K562 treated with DMSO at 1 percent for 12 hours (cell line): Measurements from ENCODE around the gene MMP13. TPM values are rescaled to one million over a fixed set of nuclear protein-coding genes. Genes with fewer than 3 reads are reported as not detected.

Experiments
- total RNA-seq: library from RNA; unstranded; fragments of 300-600 nt; gene quantifications from 2 replicates; pipeline ENCODE4 v1.2.3, GENCODE V29; 2022; ENCODE audit not compliant: insufficient read depth

MMP13 gene
- total RNA-seq = not detected in 2 replicates

GRCh38 chr11:102955624-102956023 is at the start of gene MMP13:
Gene MMP13, minus strand, starts transcription at chr11:102955732. Its CDS starts 27 bp downstream, at chr11:102955705.

Other genes with a start within 250 kb of the MMP13 start
- gene MMP27, start 250.0 kb downstream of the MMP13 start, total RNA-seq = not detected in 2 replicates
- not detected in 2 replicates for gene MMP8, start 230.8 kb downstream of the MMP13 start, total RNA-seq
- gene MMP10, start 175.1 kb downstream of the MMP13 start, total RNA-seq = not detected in 2 replicates
- not detected in 2 replicates for gene MMP1, start 157.6 kb downstream of the MMP13 start, total RNA-seq
- not detected in 2 replicates for gene MMP3, start 112.1 kb downstream of the MMP13 start, total RNA-seq
- not detected in 2 replicates for gene MMP12, start 80.8 kb downstream of the MMP13 start, total RNA-seq
- gene DCUN1D5, start 136.4 kb upstream of the MMP13 start, total RNA-seq = 43.0 and 71.7 TPM in 2 replicates
- 0.30 and 0.66 TPM in 2 replicates for gene DYNC2H1, start 153.7 kb upstream of the MMP13 start, total RNA-seq